IPS-15b (cell line): ENCODE measurements around the gene EFEMP2.

Experiments used
- H3K27me3 ChIP-seq: one replicate; pipeline ENCODE4 v1.6.1; 2013; ENCODE audit warnings: low read length; ENCODE audit not compliant: control insufficient read depth, insufficient read depth
- H3K36me3 ChIP-seq: one replicate; pipeline ENCODE4 v1.6.1; 2013; ENCODE audit warnings: low read length; ENCODE audit not compliant: control insufficient read depth, insufficient read depth
- H3K4me1 ChIP-seq: one replicate; pipeline ENCODE4 v1.6.1; 2013; ENCODE audit warnings: mild to moderate bottlenecking, low read length; ENCODE audit not compliant: control insufficient read depth, insufficient read depth
- H3K4me3 ChIP-seq: one replicate; pipeline ENCODE4 v1.5.1; 2013; ENCODE audit warnings: low read depth, low read length
- H3K9ac ChIP-seq: one replicate; pipeline ENCODE4 v1.6.1; 2013; ENCODE audit warnings: low read depth, mild to moderate bottlenecking, low read length
- H3K9me3 ChIP-seq: one replicate; pipeline ENCODE4 v1.6.1; 2013; ENCODE audit warnings: mild to moderate bottlenecking, low read length; ENCODE audit not compliant: control insufficient read depth, insufficient read depth

The EFEMP2 gene

GRCh38 chr11:65880844-65881421 is 8.3 kb upstream of the EFEMP2 start:
- Histone ChIP-seq H3K27me3 (no peaks in the 10 kb centered on the region), H3K9ac (no peak overlapping the region), H3K9me3 (no peaks in the 10 kb centered on the region), H3K4me1 (no peaks in the 10 kb centered on the region), H3K4me3 (no peak overlapping the region), H3K36me3 (peaks cover 35% of the 10 kb centered on the region)

- Histone ChIP-seq H3K4me1 (no peaks in the 10 kb centered on the region), H3K4me3 (no peak overlapping the region), H3K9me3 (no peaks in the 10 kb centered on the region), H3K36me3 (peaks cover 31% of the 10 kb centered on the region), H3K27me3 (no peaks in the 10 kb centered on the region), H3K9ac (no peak overlapping the region)
Observed at GRCh38 chr11:65880027-65880426, 7.4 kb upstream of the EFEMP2 start.

GRCh38 chr11:65879617-65880016 is 7.0 kb upstream of the EFEMP2 start, which contains the start of gene CTSW:
Gene CTSW, plus strand, starts transcription at chr11:65879837. Its CDS starts 18 bp downstream, at chr11:65879855.
- Histone ChIP-seq H3K9me3 (no peaks in the 10 kb centered on the region), H3K9ac (no peak within 1 kb of the TSS), H3K4me1 (no peaks in the 10 kb centered on the region), H3K36me3 (peaks cover 28% of the 10 kb centered on the region), H3K4me3 (no peak within 1 kb of the TSS), H3K27me3 (no peaks in the 10 kb centered on the region)

GRCh38 chr11:65873318-65874156 is 937 bp upstream of the EFEMP2 start:
- no peaks in the 10 kb centered on the region for H3K36me3 ChIP-seq
- peaks cover 14% of the 10 kb centered on the region for H3K27me3 ChIP-seq
- H3K9ac ChIP-seq, result no peak overlapping the region
- H3K9me3 ChIP-seq, result no peaks in the 10 kb centered on the region
- H3K4me1 ChIP-seq, result no peaks in the 10 kb centered on the region
- peak overlapping the region; percentile 82 for H3K4me3 ChIP-seq

- no peaks in the 10 kb centered on the region for H3K4me1 ChIP-seq
- no peaks in the 10 kb centered on the region for H3K36me3 ChIP-seq
- no peak overlapping the region for H3K9ac ChIP-seq
- H3K27me3 ChIP-seq, result peaks cover 15% of the 10 kb centered on the region
- peak overlapping the region; percentile 32 for H3K4me3 ChIP-seq
- H3K9me3 ChIP-seq, result no peaks in the 10 kb centered on the region
Observed at GRCh38 chr11:65871811-65872548, 620 bp downstream of the EFEMP2 start.

GRCh38 chr11:65870706-65871681 is 1.6 kb downstream of the EFEMP2 start:
- no peak overlapping the region for H3K9ac ChIP-seq
- no peak overlapping the region for H3K4me3 ChIP-seq
- no peaks in the 10 kb centered on the region for H3K36me3 ChIP-seq

GRCh38 chr11:65870307-65870658 is 2.3 kb downstream of the EFEMP2 start:
- Histone ChIP-seq H3K27me3 (peaks cover 15% of the 10 kb centered on the region), H3K4me1 (no peaks in the 10 kb centered on the region), H3K36me3 (peaks cover 5% of the 10 kb centered on the region), H3K9me3 (no peaks in the 10 kb centered on the region), H3K4me3 (no peak overlapping the region), H3K9ac (no peak overlapping the region)

More at GRCh38 chr11:65870706-65871681, 1.6 kb downstream of the EFEMP2 start:
- H3K4me1 ChIP-seq, result no peaks in the 10 kb centered on the region
- peaks cover 15% of the 10 kb centered on the region for H3K27me3 ChIP-seq
- no peaks in the 10 kb centered on the region for H3K9me3 ChIP-seq

GRCh38 chr11:65869643-65870306 is 2.8 kb downstream of the EFEMP2 start:
- H3K36me3 ChIP-seq, result peaks cover 8% of the 10 kb centered on the region
- H3K9ac ChIP-seq, result no peak overlapping the region
- no peaks in the 10 kb centered on the region for H3K4me1 ChIP-seq
- H3K27me3 ChIP-seq, result peaks cover 15% of the 10 kb centered on the region
- no peaks in the 10 kb centered on the region for H3K9me3 ChIP-seq
- H3K4me3 ChIP-seq, result no peak overlapping the region

GRCh38 chr11:65868907-65869306 is 3.7 kb downstream of the EFEMP2 start:
- Histone ChIP-seq H3K4me1 (no peaks in the 10 kb centered on the region), H3K4me3 (no peak overlapping the region), H3K9me3 (no peaks in the 10 kb centered on the region), H3K27me3 (peaks cover 15% of the 10 kb centered on the region), H3K9ac (no peak overlapping the region), H3K36me3 (peaks cover 14% of the 10 kb centered on the region)

- H3K9ac ChIP-seq, result no peak overlapping the region
- H3K27me3 ChIP-seq, result peaks cover 15% of the 10 kb centered on the region
- H3K9me3 ChIP-seq, result no peaks in the 10 kb centered on the region
- H3K4me3 ChIP-seq, result peak overlapping the region; percentile 71
- H3K4me1 ChIP-seq, result no peaks in the 10 kb centered on the region
- H3K36me3 ChIP-seq, result peaks cover 21% of the 10 kb centered on the region
Observed at GRCh38 chr11:65868076-65868667, 4.4 kb downstream of the EFEMP2 start.
